Measurements from ENCODE around the gene TRMT1. TPM values are rescaled to one million over a fixed set of nuclear protein-coding genes. Genes with fewer than 3 reads are reported as not detected.

The TRMT1 gene
- 76.4 and 88.6 TPM in 2 replicates for total RNA-seq (2014; rRNA removed; shearing (Covaris generic))
- 90.1 and 92.6 TPM in 2 replicates for polyA plus RNA-seq (2016; fragmentation: Nextera tagmentation; extraction: Ambion mirVana)
- long read RNA-seq, transcript TRMT1-203 (16 exons, 2,263 nt) = minor isoform, 6 of 78 reads
- long read RNA-seq, transcript TRMT1-202 (17 exons, 2,142 nt) = major isoform, 35 of 78 reads
- long read RNA-seq, partial matches to known transcripts = 6 of 78 reads
- long read RNA-seq, other reads (novel, unspliced or antisense) = 30 of 78 reads

- H3K27ac Mint-ChIP-seq = peak within 1 kb of the TSS; percentile 99
- H3K36me3 Mint-ChIP-seq (ENCODE audit: low read depth) = peaks cover 46% of the 10 kb centered on the region
- peak within 1 kb of the TSS; percentile 98 for H3K27ac ChIP-seq (ENCODE audit: low read depth)
- peaks cover 35% of the 10 kb centered on the region for H4K20me1 ChIP-seq (replicated peaks; ENCODE audit: insufficient read depth)
- peaks cover 37% of the 10 kb centered on the region for H3K4me1 Mint-ChIP-seq
- peaks cover 9% of the 10 kb centered on the region for H3F3A ChIP-seq (replicated peaks; ENCODE audit: low read depth)
- H2AFZ ChIP-seq = peak within 1 kb of the TSS; percentile 40
- peaks cover 37% of the 10 kb centered on the region for H3K4me1 ChIP-seq (ENCODE audit: insufficient read depth)
- H3K9me3 Mint-ChIP-seq = peaks cover 3% of the 10 kb centered on the region; the same call in 2 of the 3 replicates
- DNase-seq (ENCODE audit: low spot score) (peak; percentile 98), ATAC-seq (peak; percentile 34)
- H3K27me3 ChIP-seq (ENCODE audit: insufficient read depth) = no peaks in the 10 kb centered on the region
- H3K9me2 ChIP-seq (ENCODE audit: insufficient read depth) = no peaks in the 10 kb centered on the region
- H3K4me3 Mint-ChIP-seq = peak within 1 kb of the TSS; percentile 99
- peaks cover 33% of the 10 kb centered on the region for H3K27me3 Mint-ChIP-seq (ENCODE audit: insufficient read depth, low read depth, poor library complexity)
- peaks cover 13% of the 10 kb centered on the region for H3K36me3 ChIP-seq (ENCODE audit: insufficient read depth)
- peak within 1 kb of the TSS; percentile 99 for H3K4me3 ChIP-seq
- peaks cover 62% of the 10 kb centered on the region for H3K79me2 ChIP-seq (replicated peaks; ENCODE audit: insufficient read depth)
- peak within 1 kb of the TSS; percentile 99 for H3K4me2 ChIP-seq
- TF ChIP-seq ZNF331 (CRISPR knock-in tag; IDR thresholded peaks at IDR 0.05; ENCODE audit: low read depth) = no peak
- TF ChIP-seq REST (IDR thresholded peaks at IDR 0.05; ENCODE audit: unreplicated experiment) = no peak
- peak; percentile 75 for TF ChIP-seq POLR2AphosphoS5 (IDR thresholded peaks at IDR 0.05; ENCODE audit: low read depth)
- TF ChIP-seq NANOG (IDR thresholded peaks at IDR 0.05; ENCODE audit: borderline replicate concordance) = no peak
- no peak for TF ChIP-seq JUNB (IDR thresholded peaks at IDR 0.05; ENCODE audit: unreplicated experiment)
- no peak for TF ChIP-seq ZNF462 (CRISPR knock-in tag; IDR thresholded peaks at IDR 0.05)
- TF ChIP-seq CTCF (conservative IDR thresholded peaks at IDR 0.05; ENCODE audit: low read depth in 2 of 2) = no peak
- TF ChIP-seq EZH2 (IDR thresholded peaks at IDR 0.05; ENCODE audit: low read depth, unreplicated experiment) = no peak
- TF ChIP-seq EZH2phosphoT487 (IDR thresholded peaks at IDR 0.05; ENCODE audit: unreplicated experiment) = no peak
- TF ChIP-seq CREB1 (CRISPR knock-in tag; IDR thresholded peaks at IDR 0.05; ENCODE audit: low read depth) = peak; percentile 38; the same call in 1 of the 2 replicates
- TF ChIP-seq STAT1 (IDR thresholded peaks at IDR 0.05; ENCODE audit: unreplicated experiment) = no peak
- peak; percentile 86 for TF ChIP-seq ETS1 (IDR thresholded peaks at IDR 0.05)
Observed at GRCh38 chr19:13116282-13117175, at the start of gene TRMT1. TSS of gene TRMT1 (minus strand) at chr19:13116740. CDS start at chr19:13116399, 341 bp downstream.

All from GM23338 (cell line).